ENCODE data around the gene F11R.

DNA sequence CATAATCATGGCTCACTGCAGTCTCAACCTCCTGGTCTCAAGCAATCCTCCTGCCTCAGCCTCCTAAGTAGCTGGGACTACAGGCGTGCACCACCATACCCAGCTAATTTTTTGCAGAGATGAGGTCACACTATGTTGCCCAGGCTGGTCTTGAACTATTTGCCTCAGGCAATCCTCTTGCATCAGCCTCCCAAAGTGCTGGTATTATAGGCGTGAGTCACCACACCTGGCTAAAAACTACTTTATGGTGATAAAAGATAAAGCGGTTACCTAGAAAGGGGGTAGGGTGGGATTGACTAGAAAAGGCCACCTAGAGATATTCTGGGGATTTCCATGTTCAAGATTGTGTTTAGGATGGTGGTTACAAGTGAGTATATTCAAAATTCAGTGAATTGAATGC is 12.8 kb upstream of the F11R start:
- TF ChIP-seq POLR2AphosphoS5 (IDR thresholded peaks at IDR 0.05; ENCODE audit: low read depth, low read length) (no peak), TAF1 (IDR thresholded peaks at IDR 0.05; ENCODE audit: borderline replicate concordance, insufficient read depth, low read length) (no peak)
- TF ChIP-seq, protein P1, sequence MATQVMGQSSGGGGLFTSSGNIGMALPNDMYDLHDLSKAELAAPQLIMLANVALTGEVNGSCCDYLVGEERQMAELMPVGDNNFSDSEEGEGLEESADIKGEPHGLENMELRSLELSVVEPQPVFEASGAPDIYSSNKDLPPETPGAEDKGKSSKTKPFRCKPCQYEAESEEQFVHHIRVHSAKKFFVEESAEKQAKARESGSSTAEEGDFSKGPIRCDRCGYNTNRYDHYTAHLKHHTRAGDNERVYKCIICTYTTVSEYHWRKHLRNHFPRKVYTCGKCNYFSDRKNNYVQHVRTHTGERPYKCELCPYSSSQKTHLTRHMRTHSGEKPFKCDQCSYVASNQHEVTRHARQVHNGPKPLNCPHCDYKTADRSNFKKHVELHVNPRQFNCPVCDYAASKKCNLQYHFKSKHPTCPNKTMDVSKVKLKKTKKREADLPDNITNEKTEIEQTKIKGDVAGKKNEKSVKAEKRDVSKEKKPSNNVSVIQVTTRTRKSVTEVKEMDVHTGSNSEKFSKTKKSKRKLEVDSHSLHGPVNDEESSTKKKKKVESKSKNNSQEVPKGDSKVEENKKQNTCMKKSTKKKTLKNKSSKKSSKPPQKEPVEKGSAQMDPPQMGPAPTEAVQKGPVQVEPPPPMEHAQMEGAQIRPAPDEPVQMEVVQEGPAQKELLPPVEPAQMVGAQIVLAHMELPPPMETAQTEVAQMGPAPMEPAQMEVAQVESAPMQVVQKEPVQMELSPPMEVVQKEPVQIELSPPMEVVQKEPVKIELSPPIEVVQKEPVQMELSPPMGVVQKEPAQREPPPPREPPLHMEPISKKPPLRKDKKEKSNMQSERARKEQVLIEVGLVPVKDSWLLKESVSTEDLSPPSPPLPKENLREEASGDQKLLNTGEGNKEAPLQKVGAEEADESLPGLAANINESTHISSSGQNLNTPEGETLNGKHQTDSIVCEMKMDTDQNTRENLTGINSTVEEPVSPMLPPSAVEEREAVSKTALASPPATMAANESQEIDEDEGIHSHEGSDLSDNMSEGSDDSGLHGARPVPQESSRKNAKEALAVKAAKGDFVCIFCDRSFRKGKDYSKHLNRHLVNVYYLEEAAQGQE (IDR thresholded peaks at IDR 0.05; ENCODE audit: insufficient read depth in 1 of 2, low read depth in 2 of 2, low read length in 2 of 2): no peak

All from PFSK-1 (cell line).